Panc1 (cell line): ENCODE results near the gene GJB2.

ENCODE experiments used
- CTCF ChIP-seq: fragments of 450-650 bp; IDR thresholded peaks from 2 replicates; pipeline ENCODE4 v1.5.1; 2017; ENCODE audit warnings: mild to moderate bottlenecking
- POLR2AphosphoS5 ChIP-seq: IDR thresholded peaks from 2 replicates; pipeline ENCODE4 v1.6.1; 2012; ENCODE audit warnings: mild to moderate bottlenecking, low read depth, low read length, moderate library complexity
- REST ChIP-seq, 2 experiments: IDR thresholded peaks; 2 replicates each; pipeline ENCODE4 v1.6.1; 2011 to 2012; ENCODE audit warnings: low read depth in 2 of 2, control low read depth in 1 of 2, low read length in 1 of 2, mild to moderate bottlenecking in 1 of 2, moderate library complexity in 1 of 2; ENCODE audit not compliant: insufficient read depth in 1 of 2

- TF ChIP-seq CTCF (no peak), REST (IDR thresholded peaks at IDR 0.05; ENCODE audit: insufficient read depth in 1 of 2, low read depth in 2 of 2, low read length in 1 of 2) (no peak), POLR2AphosphoS5 (no peak)
Measured at GRCh38 chr13:20193162-20193906, 596 bp upstream of the GJB2 start.
